Measurements from ENCODE around the gene ZNF628. TPM values are rescaled to one million over a fixed set of nuclear protein-coding genes. Genes with fewer than 3 reads are reported as not detected.

Gene ZNF628
- total RNA-seq, 1 experiment from 2014 or later, result 16.7 TPM

GRCh38 chr19:55440411-55441105 lies 35.9 kb upstream of the ZNF628 start:
- Histone ChIP-seq H3K27me3 (replicated peaks; ENCODE audit: insufficient read depth, low read depth, low read length, poor library complexity) (peaks cover 45% of the 10 kb centered on the region), H3K4me3 (ENCODE audit: low read depth, low read length, poor library complexity, severe bottlenecking) (peak overlapping the region; percentile 20), H3K4me1 (ENCODE audit: insufficient read depth, low read length, poor library complexity, severe bottlenecking) (peaks cover 20% of the 10 kb centered on the region), H3K9me3 (ENCODE audit: low read depth, low read length, poor library complexity, severe bottlenecking) (no peaks in the 10 kb centered on the region), H3K36me3 (ENCODE audit: insufficient read depth, low read length, poor library complexity, severe bottlenecking) (no peaks in the 10 kb centered on the region), H3K27ac (ENCODE audit: low read depth, low read length, poor library complexity, severe bottlenecking) (no peak overlapping the region)
- no TSS peak for BruUV-seq (replicated peaks)
- TF ChIP-seq EZH2 (IDR thresholded peaks at IDR 0.05; ENCODE audit: borderline replicate concordance, low read depth, low read length, poor library complexity, severe bottlenecking), result no peak
- TF ChIP-seq CTCF (conservative IDR thresholded peaks at IDR 0.05; ENCODE audit: low read depth, low read length), result no peak
- intact Hi-C loops (cut with micrococcal nuclease; ENCODE audit: unreplicated experiment), result no loop called here
- DNase-seq (ENCODE audit: low spot score), result no peak
- ChIA-PET POLR2A (ENCODE audit: low non-redundant PET) (no interaction called here), CTCF (no interaction called here)

GRCh38 chr19:55441319-55441691 lies 35.1 kb upstream of the ZNF628 start:
- no TSS peak for BruUV-seq (replicated peaks)
- Histone ChIP-seq H3K27me3 (replicated peaks; ENCODE audit: insufficient read depth, low read depth, low read length, poor library complexity) (peaks cover 49% of the 10 kb centered on the region), H3K27ac (ENCODE audit: low read depth, low read length, poor library complexity, severe bottlenecking) (no peak overlapping the region), H3K4me1 (ENCODE audit: insufficient read depth, low read length, poor library complexity, severe bottlenecking) (peaks cover 20% of the 10 kb centered on the region), H3K4me3 (ENCODE audit: low read depth, low read length, poor library complexity, severe bottlenecking) (no peak overlapping the region), H3K36me3 (ENCODE audit: insufficient read depth, low read length, poor library complexity, severe bottlenecking) (no peaks in the 10 kb centered on the region), H3K9me3 (ENCODE audit: low read depth, low read length, poor library complexity, severe bottlenecking) (no peaks in the 10 kb centered on the region)
- POLR2A ChIA-PET (ENCODE audit: low non-redundant PET), result no interaction called here
- TF ChIP-seq EZH2 (IDR thresholded peaks at IDR 0.05; ENCODE audit: borderline replicate concordance, low read depth, low read length, poor library complexity, severe bottlenecking) (no peak), CTCF (conservative IDR thresholded peaks at IDR 0.05; ENCODE audit: low read depth, low read length) (no peak)
- DNase-seq (ENCODE audit: low spot score), result no peak
- CTCF ChIA-PET, result no interaction called here
- intact Hi-C loops (cut with micrococcal nuclease; ENCODE audit: unreplicated experiment), result no loop called here

- no peaks in the 10 kb centered on the region for H3K9me3 ChIP-seq (ENCODE audit: low read depth, low read length, poor library complexity, severe bottlenecking)
- ChIA-PET POLR2A (ENCODE audit: low non-redundant PET) (no interaction called here), CTCF (interaction anchor here (0.5 kb wide), 1 partner anchor 189 kb away, joined by 4 read pairs; no protein-coding TSS in a partner anchor)
- no TSS peak for BruUV-seq (replicated peaks)
- intact Hi-C loops (cut with micrococcal nuclease; ENCODE audit: unreplicated experiment), result no loop called here
- H3K27ac ChIP-seq (ENCODE audit: low read depth, low read length, poor library complexity, severe bottlenecking), result no peak overlapping the region
- DNase-seq (ENCODE audit: low spot score), result no peak
- H3K36me3 ChIP-seq (ENCODE audit: insufficient read depth, low read length, poor library complexity, severe bottlenecking), result no peaks in the 10 kb centered on the region
- peaks cover 20% of the 10 kb centered on the region for H3K4me1 ChIP-seq (ENCODE audit: insufficient read depth, low read length, poor library complexity, severe bottlenecking)
- H3K27me3 ChIP-seq (replicated peaks; ENCODE audit: insufficient read depth, low read depth, low read length, poor library complexity), result peaks cover 51% of the 10 kb centered on the region
- no peak overlapping the region for H3K4me3 ChIP-seq (ENCODE audit: low read depth, low read length, poor library complexity, severe bottlenecking)
- no peak for TF ChIP-seq CTCF (conservative IDR thresholded peaks at IDR 0.05; ENCODE audit: low read depth, low read length)
- peak; percentile 63 for TF ChIP-seq EZH2 (IDR thresholded peaks at IDR 0.05; ENCODE audit: borderline replicate concordance, low read depth, low read length, poor library complexity, severe bottlenecking)
These were observed 34.6 kb upstream of the ZNF628 start for GRCh38 chr19:55441692-55442321.

All from A673 (cell line).